HCT116 (cell line): Measurements from ENCODE around the gene ARL6IP4. TPM values are rescaled to one million over a fixed set of nuclear protein-coding genes. Genes with fewer than 3 reads are reported as not detected.

Source experiments
- ATAC-seq: fragments of 200-7000 bp; cut with Tn5 transposase; 2 replicates; pipeline ENCODE4 v1.9.1; 2020; ENCODE audit warnings: mild to moderate bottlenecking, moderate library complexity
- BruUV-seq: library from RNA; stranded (reverse); fragments of 400-500 nt; replicated peaks from 2 replicates; lab custom pipeline; 2021; lab: Mats Ljungman, UMichigan
- CTCF ChIA-PET: fragments of 300-600 bp; sonication (Branson Sonifier 250); formaldehyde crosslinking; loops from one replicate; lab custom pipeline; 2021; ENCODE audit warnings: antibody characterized with exemption; lab: Charles Lee
- POLR2A ChIA-PET: fragments of 300-600, 350-600 bp; sonication (Branson Sonifier 250); formaldehyde crosslinking; loops from one replicate; lab custom pipeline; 2021; ENCODE audit warnings: antibody characterized with exemption; lab: Charles Lee
- RAD21 ChIA-PET, 2 experiments: fragments of 300-600 bp; sonication (Branson Sonifier 250); formaldehyde crosslinking; loops; one replicate each; lab custom pipeline; 2023; ENCODE audit warnings: low total read pairs in 2 of 2; ENCODE audit not compliant: uncharacterized antibody in 2 of 2, unreplicated experiment in 2 of 2, low non-redundant PET in 1 of 2; lab: Charles Lee
- DNase-seq: peaks from one replicate; pipeline ENCODE4 v3.0.0-alpha.2; 2010; ENCODE audit warnings: low read depth, low spot score
- H2AFZ ChIP-seq: fragments of 200-600 bp; shearing (Covaris generic), sonication (generic); 2 replicates; pipeline ENCODE4 v1.6.1; 2017; ENCODE audit warnings: low read depth, mixed run types, mixed read lengths, antibody characterized with exemption, low read length; ENCODE audit not compliant: poor library complexity, severe bottlenecking
- H3K27ac ChIP-seq: 2 replicates; pipeline ENCODE4 v1.5.1; 2012; ENCODE audit warnings: low read depth, low read length
- H3K27me3 ChIP-seq: fragments of 200-600 bp; sonication (generic); 2 replicates; pipeline ENCODE4 v1.6.1; 2016; ENCODE audit warnings: mixed run types, low read length, mixed read lengths; ENCODE audit not compliant: insufficient read depth
- H3K36me3 ChIP-seq, 2 experiments: fragments of 200-500 bp in 1 of 2; fragments of 200-600 bp in 1 of 2; sonication (Bioruptor generic) in 1 of 2; sonication (generic) in 1 of 2; 2 replicates each; pipeline versions ENCODE4 v1.5.1 to v1.6.1; 2014 to 2016; ENCODE audit warnings: low read length in 2 of 2, inconsistent platforms in 1 of 2, mixed read lengths in 1 of 2, mixed run types in 1 of 2; ENCODE audit not compliant: insufficient read depth in 2 of 2, control insufficient read depth in 1 of 2
- H3K4me1 ChIP-seq, 2 experiments: fragments of 200-600 bp in 1 of 2; sonication (generic) in 1 of 2; 2 replicates each; pipeline versions ENCODE4 v1.5.1 to v1.6.1; 2012 to 2017; ENCODE audit warnings: low read length in 2 of 2, inconsistent platforms in 1 of 2, mild to moderate bottlenecking in 1 of 2, mixed read lengths in 1 of 2, mixed run types in 1 of 2, moderate library complexity in 1 of 2; ENCODE audit not compliant: insufficient read depth in 2 of 2, control insufficient read depth in 1 of 2
- H3K4me2 ChIP-seq: fragments of 200-600 bp; sonication (generic); 2 replicates; pipeline ENCODE4 v1.6.1; 2017; ENCODE audit warnings: mixed run types, low read length, mixed read lengths
- H3K4me3 ChIP-seq, 2 experiments: fragments of 200-600 bp in 1 of 2; sonication (generic) in 1 of 2; replicated peaks in 1 of 2; 2 replicates each; pipeline ENCODE4 v1.5.1; 2011 to 2016; ENCODE audit warnings: low read length in 2 of 2, control low read depth in 1 of 2, low read depth in 1 of 2, mild to moderate bottlenecking in 1 of 2, mixed read lengths in 1 of 2, mixed run types in 1 of 2
- H3K79me2 ChIP-seq: fragments of 200-600 bp; sonication (generic); 2 replicates; pipeline ENCODE4 v1.6.1; 2017; ENCODE audit warnings: mild to moderate bottlenecking, mixed run types, low read length, moderate library complexity, mixed read lengths; ENCODE audit not compliant: insufficient read depth
- H3K9ac ChIP-seq: fragments of 200-600 bp; sonication (generic); 2 replicates; pipeline ENCODE4 v1.6.1; 2016; ENCODE audit warnings: low read length, mixed read lengths
- H3K9me2 ChIP-seq: fragments of 200-600 bp; sonication (generic), shearing (Covaris generic); 2 replicates; pipeline ENCODE4 v1.6.1; 2017; ENCODE audit warnings: mixed run types, mild to moderate bottlenecking, moderate library complexity; ENCODE audit not compliant: insufficient read depth
- H3K9me3 ChIP-seq, 2 experiments: fragments of 200-500 bp in 1 of 2; fragments of 200-600 bp in 1 of 2; sonication (Bioruptor generic) in 1 of 2; sonication (generic) in 1 of 2; 2 replicates each; pipeline ENCODE4 v1.6.1; 2014 to 2017; ENCODE audit warnings: low read length in 2 of 2, mixed read lengths in 2 of 2, inconsistent platforms in 1 of 2, low read depth in 1 of 2, mild to moderate bottlenecking in 1 of 2, mixed run types in 1 of 2, moderate library complexity in 1 of 2; ENCODE audit not compliant: control insufficient read depth in 1 of 2, insufficient read depth in 1 of 2
- H4K20me1 ChIP-seq: fragments of 200-600 bp; sonication (generic), shearing (Covaris generic); 2 replicates; pipeline ENCODE4 v1.6.1; 2017; ENCODE audit warnings: mixed run types, mild to moderate bottlenecking, moderate library complexity; ENCODE audit not compliant: insufficient read depth
- EGR1 ChIP-seq: IDR thresholded peaks from 2 replicates; pipeline ENCODE4 v1.6.1; 2012; ENCODE audit warnings: low read depth
- JUND ChIP-seq: IDR thresholded peaks from 2 replicates; pipeline ENCODE4 v1.6.1; 2012
- YY1 ChIP-seq: IDR thresholded peaks from 2 replicates; pipeline ENCODE4 v1.6.1; 2011; ENCODE audit warnings: low read length, low read depth, moderate library complexity, mild to moderate bottlenecking; ENCODE audit not compliant: insufficient replicate concordance; ENCODE audit errors: extremely low read depth
- ZFX ChIP-seq: fragments of 450-650 bp; IDR thresholded peaks from 2 replicates; pipeline ENCODE4 v1.6.1; 2017
- ZNF274 ChIP-seq: fragments of 200-500 bp; sonication (Bioruptor generic); IDR thresholded peaks from 2 replicates; pipeline ENCODE4 v1.6.1; 2014; ENCODE audit warnings: mild to moderate bottlenecking, low read depth, low read length, inconsistent platforms
- intact Hi-C: fragments of 100-400 bp; cut with micrococcal nuclease; formaldehyde crosslinking; loops from 2 replicates; pipeline ENCODE4 v1.10.0; 2022
- total RNA-seq: library from RNA; stranded (reverse); gene quantifications from one replicate; pipeline ENCODE4 v1.2.1, GENCODE V29; 2021; ENCODE audit not compliant: unreplicated experiment
- TF ChIP-seq, protein P1 (sequence below), 3 experiments: fragments of 200-600 bp in 1 of 3; sonication (generic) in 1 of 3; IDR thresholded peaks in 2 of 3; conservative IDR thresholded peaks in 1 of 3; 2 replicates each; pipeline ENCODE4 v1.5.1; 2012 to 2017; ENCODE audit warnings: low read depth in 2 of 3, low read length in 2 of 3, antibody characterized with exemption in 1 of 3, borderline replicate concordance in 1 of 3, control low read depth in 1 of 3, mild to moderate bottlenecking in 1 of 3, mixed read lengths in 1 of 3, mixed run types in 1 of 3, moderate library complexity in 1 of 3; ENCODE audit not compliant: insufficient read depth in 1 of 3
- TF ChIP-seq, protein P2 (sequence below): IDR thresholded peaks from 2 replicates; pipeline ENCODE4 v1.6.1; 2012; ENCODE audit warnings: low read depth

ARL6IP4 gene
- total RNA-seq, 1 experiment from 2014 or later, result 128 TPM

DNA sequence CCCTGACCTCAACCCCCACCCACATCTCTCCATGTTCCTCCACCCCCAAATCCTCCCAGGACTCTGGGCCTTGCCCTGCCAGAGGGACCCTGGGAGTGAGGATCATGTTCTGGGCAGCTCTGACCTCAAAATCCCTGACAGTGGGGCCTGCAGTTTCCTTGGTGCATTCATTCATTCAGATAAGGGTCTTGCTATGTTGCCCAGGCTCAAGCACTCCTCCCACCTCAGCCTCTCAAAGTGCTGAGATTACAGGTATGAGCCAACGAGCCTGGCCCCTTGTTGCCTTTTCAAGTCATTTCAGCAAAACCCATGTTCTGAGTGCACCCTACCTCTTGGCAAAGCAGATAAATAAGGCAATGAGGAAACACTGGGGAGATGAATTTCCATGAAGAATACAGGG lies 29.6 kb downstream of the ARL6IP4 start:
- no TSS peak for BruUV-seq
- TF ChIP-seq ZFX (no peak), YY1 (no peak), ZNF274 (no peak), EGR1 (no peak), JUND (no peak)
- TF ChIP-seq, protein P1, sequence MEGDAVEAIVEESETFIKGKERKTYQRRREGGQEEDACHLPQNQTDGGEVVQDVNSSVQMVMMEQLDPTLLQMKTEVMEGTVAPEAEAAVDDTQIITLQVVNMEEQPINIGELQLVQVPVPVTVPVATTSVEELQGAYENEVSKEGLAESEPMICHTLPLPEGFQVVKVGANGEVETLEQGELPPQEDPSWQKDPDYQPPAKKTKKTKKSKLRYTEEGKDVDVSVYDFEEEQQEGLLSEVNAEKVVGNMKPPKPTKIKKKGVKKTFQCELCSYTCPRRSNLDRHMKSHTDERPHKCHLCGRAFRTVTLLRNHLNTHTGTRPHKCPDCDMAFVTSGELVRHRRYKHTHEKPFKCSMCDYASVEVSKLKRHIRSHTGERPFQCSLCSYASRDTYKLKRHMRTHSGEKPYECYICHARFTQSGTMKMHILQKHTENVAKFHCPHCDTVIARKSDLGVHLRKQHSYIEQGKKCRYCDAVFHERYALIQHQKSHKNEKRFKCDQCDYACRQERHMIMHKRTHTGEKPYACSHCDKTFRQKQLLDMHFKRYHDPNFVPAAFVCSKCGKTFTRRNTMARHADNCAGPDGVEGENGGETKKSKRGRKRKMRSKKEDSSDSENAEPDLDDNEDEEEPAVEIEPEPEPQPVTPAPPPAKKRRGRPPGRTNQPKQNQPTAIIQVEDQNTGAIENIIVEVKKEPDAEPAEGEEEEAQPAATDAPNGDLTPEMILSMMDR (IDR thresholded peaks at IDR 0.05 in 2 of 3, conservative IDR thresholded peaks at IDR 0.05 in 1 of 3; ENCODE audit: borderline replicate concordance in 1 of 3, insufficient read depth in 1 of 3, low read depth in 2 of 3, low read length in 2 of 3), result no peak
- TF ChIP-seq, protein P2, sequence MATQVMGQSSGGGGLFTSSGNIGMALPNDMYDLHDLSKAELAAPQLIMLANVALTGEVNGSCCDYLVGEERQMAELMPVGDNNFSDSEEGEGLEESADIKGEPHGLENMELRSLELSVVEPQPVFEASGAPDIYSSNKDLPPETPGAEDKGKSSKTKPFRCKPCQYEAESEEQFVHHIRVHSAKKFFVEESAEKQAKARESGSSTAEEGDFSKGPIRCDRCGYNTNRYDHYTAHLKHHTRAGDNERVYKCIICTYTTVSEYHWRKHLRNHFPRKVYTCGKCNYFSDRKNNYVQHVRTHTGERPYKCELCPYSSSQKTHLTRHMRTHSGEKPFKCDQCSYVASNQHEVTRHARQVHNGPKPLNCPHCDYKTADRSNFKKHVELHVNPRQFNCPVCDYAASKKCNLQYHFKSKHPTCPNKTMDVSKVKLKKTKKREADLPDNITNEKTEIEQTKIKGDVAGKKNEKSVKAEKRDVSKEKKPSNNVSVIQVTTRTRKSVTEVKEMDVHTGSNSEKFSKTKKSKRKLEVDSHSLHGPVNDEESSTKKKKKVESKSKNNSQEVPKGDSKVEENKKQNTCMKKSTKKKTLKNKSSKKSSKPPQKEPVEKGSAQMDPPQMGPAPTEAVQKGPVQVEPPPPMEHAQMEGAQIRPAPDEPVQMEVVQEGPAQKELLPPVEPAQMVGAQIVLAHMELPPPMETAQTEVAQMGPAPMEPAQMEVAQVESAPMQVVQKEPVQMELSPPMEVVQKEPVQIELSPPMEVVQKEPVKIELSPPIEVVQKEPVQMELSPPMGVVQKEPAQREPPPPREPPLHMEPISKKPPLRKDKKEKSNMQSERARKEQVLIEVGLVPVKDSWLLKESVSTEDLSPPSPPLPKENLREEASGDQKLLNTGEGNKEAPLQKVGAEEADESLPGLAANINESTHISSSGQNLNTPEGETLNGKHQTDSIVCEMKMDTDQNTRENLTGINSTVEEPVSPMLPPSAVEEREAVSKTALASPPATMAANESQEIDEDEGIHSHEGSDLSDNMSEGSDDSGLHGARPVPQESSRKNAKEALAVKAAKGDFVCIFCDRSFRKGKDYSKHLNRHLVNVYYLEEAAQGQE, result no peak
- Histone ChIP-seq H4K20me1 (no peaks in the 10 kb centered on the region), H3K4me1 (no peaks in the 10 kb centered on the region), H3K9ac (no peak overlapping the region), H3K27me3 (no peaks in the 10 kb centered on the region), H2AFZ (no peak overlapping the region), H3K9me3 (no peaks in the 10 kb centered on the region), H3K27ac (no peak overlapping the region), H3K4me3 (no peak overlapping the region), H3K36me3 (0 out of 4 replicates have a peak, but pooled peaks cover 0 to 3% of the 10 kb centered on the region in 2 experiments), H3K4me2 (no peak overlapping the region), H3K9me2 (no peaks in the 10 kb centered on the region), H3K79me2 (no peaks in the 10 kb centered on the region)
- ChIA-PET POLR2A (no interaction called here), RAD21 (no interaction called here), CTCF (no interaction called here)
- DNase-seq (no peak), ATAC-seq (no peak)
- intact Hi-C loops, result no loop called here
